Activated naive CD8-positive, alpha-beta T cell (primary cell): ENCODE measurements around the gene LMBRD2.

ENCODE experiments used
- H3K27ac Mint-ChIP-seq: one replicate; pipeline ENCODE4 v1.8.0; 2021; ENCODE audit warnings: mixed read lengths
- H3K27me3 Mint-ChIP-seq: one replicate; pipeline ENCODE4 v1.8.0; 2021; ENCODE audit warnings: mixed read lengths
- H3K36me3 Mint-ChIP-seq: one replicate; pipeline ENCODE4 v1.8.0; 2021; ENCODE audit warnings: mixed read lengths
- H3K4me1 Mint-ChIP-seq: one replicate; pipeline ENCODE4 v1.8.0; 2021; ENCODE audit warnings: low read depth, mixed read lengths
- H3K4me3 Mint-ChIP-seq: one replicate; pipeline ENCODE4 v1.8.0; 2021; ENCODE audit warnings: mild to moderate bottlenecking, mixed read lengths
- H3K9me3 Mint-ChIP-seq: one replicate; pipeline ENCODE4 v1.8.0; 2021; ENCODE audit warnings: low read depth, mixed read lengths

The LMBRD2 gene

GRCh38 chr5:36096486-36096885 is 55.2 kb downstream of the LMBRD2 start:
- Mint-ChIP-seq H3K9me3 (peaks cover 7% of the 10 kb centered on the region), H3K36me3 (peaks cover 8% of the 10 kb centered on the region), H3K4me3 (no peak overlapping the region), H3K4me1 (no peaks in the 10 kb centered on the region), H3K27me3 (no peaks in the 10 kb centered on the region), H3K27ac (no peak overlapping the region)

DNA sequence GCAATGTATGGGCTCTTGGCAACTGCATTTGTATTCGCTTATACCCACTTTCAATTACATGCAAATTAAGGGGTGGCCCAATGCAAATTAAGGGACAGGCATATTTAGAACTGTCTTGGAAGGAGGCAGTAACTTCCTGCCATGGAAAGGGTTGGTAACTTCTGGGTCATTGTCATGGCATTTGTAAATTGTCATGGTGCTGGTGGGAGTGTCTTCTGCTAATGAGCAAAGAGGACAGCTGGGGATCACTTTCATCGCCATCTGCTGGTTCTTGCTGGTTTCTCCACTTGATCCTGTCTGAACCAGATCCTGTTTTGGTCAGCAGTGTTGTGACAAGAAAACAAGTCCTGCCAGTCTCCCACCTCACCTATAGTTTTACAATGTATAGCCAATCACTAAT is 61.7 kb downstream of the LMBRD2 start:
- Mint-ChIP-seq H3K4me3 (no peak overlapping the region), H3K27me3 (peaks cover 8% of the 10 kb centered on the region), H3K9me3 (peaks cover 14% of the 10 kb centered on the region), H3K4me1 (no peaks in the 10 kb centered on the region), H3K36me3 (peaks cover 2% of the 10 kb centered on the region), H3K27ac (no peak overlapping the region)

DNA sequence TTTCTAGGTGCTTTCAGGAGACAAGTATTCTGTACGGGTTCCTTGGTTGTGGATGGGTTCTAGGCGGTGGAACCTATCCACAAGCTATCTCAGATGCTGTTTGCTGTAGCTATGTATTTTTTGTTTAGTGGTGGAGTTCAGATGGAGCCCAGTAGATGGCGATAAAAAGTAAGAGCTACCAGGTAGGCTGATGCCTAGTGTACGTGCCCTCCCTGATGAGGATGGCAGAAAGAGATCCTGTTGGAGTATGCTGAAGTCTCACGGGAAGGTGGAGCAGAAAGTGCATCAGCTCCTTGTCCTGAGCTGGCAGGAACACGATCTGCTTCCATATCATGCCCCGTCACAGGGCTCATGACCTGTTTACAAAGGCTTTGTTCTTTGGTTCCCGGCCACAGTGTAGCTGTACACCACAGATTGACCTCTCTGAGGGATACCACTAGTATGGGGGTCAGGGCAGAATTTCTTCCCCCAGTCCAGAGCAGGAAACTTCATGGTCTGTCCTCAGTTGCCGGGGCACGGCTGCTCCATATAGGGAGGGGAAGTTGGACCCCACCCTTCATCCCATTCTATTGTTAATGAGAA is 72.4 kb downstream of the LMBRD2 start:
- H3K27ac Mint-ChIP-seq = no peak overlapping the region
- H3K9me3 Mint-ChIP-seq = peaks cover 3% of the 10 kb centered on the region
- no peak overlapping the region for H3K4me3 Mint-ChIP-seq
- no peaks in the 10 kb centered on the region for H3K4me1 Mint-ChIP-seq
- H3K36me3 Mint-ChIP-seq = no peaks in the 10 kb centered on the region
- H3K27me3 Mint-ChIP-seq = peaks cover 21% of the 10 kb centered on the region

- Mint-ChIP-seq H3K27ac (no peak overlapping the region), H3K36me3 (no peaks in the 10 kb centered on the region), H3K4me1 (no peaks in the 10 kb centered on the region), H3K27me3 (peaks cover 15% of the 10 kb centered on the region), H3K9me3 (no peaks in the 10 kb centered on the region), H3K4me3 (no peak overlapping the region)
Measured at GRCh38 chr5:36078430-36078829, 73.3 kb downstream of the LMBRD2 start.

DNA sequence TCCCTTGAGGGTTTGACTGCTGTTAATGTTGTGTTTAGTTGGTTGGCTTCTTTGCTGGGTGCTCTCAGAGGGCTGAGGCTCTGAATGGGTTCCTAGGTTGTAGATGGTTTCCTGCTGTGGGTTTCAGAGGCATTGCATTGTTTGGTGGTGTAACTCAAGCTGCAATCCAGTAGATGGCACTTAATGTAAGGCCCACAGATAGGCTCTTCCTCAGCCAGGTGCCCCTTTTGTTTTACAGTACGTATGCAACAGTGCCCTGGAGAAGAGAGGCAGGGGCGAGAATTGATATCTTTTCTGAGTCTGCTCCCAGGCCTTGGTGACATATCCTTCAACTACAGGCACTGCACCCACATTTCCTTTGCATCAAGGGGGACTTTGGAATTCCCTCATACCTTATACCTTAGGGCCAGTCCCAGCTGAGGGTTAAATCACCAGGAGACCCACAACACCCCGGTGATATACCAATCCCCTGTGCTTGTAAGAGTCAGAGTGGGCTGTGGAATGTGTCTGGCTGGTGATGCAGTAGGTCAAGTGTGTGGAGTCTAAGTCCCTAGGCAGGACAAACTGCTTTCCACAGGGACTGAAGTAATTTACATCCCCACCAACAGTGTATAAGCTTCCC is 78.0 kb downstream of the LMBRD2 start:
- H3K4me1 Mint-ChIP-seq = peaks cover 6% of the 10 kb centered on the region
- no peaks in the 10 kb centered on the region for H3K9me3 Mint-ChIP-seq
- peaks cover 7% of the 10 kb centered on the region for H3K27me3 Mint-ChIP-seq
- H3K27ac Mint-ChIP-seq = no peak overlapping the region
- H3K4me3 Mint-ChIP-seq = no peak overlapping the region
- no peaks in the 10 kb centered on the region for H3K36me3 Mint-ChIP-seq

DNA sequence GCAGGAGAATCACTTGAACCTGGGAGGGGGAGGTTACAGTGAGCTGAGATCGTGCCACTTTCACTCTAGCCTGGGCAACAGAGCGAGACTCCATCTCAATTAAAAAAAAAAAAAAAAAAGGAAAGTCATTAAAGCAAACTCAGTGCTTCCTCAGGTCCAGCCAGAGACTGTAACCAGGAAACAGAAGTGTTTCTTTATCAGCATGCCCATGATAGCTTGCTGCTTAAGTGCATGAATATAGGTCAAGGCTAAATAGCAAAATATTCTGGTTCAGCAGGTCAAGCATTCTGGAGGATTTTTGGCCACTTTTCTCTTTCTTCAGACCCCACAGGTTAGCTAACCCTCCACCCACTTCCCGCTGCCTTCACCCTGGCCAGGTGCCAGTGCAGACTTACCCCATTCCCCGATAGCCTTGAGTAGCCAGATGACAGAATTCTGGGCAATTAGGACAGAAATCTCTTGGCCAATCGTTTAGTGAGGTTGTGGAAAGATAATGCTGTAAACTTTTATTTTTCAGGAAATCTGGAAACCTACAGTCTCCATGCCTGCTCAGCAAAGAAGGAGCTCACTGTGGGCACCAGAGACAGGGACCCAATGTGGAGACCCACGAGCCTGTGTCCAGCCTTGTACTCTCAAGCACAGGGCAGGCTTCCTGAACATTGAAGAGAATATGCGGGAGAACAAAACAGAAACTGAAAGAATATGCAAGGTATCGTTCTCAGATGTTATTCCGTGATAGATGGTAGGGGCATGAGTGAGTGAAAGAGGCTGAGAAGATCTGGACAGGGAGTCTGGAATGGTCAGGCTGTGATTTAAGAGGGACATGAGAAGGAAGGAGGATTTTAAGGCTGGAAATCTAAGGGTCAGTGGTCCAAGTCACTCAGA is 80.8 kb downstream of the LMBRD2 start:
- Mint-ChIP-seq H3K27ac (no peak overlapping the region), H3K27me3 (peaks cover 19% of the 10 kb centered on the region), H3K4me1 (peaks cover 10% of the 10 kb centered on the region), H3K4me3 (peak overlapping the region; percentile 48), H3K9me3 (no peaks in the 10 kb centered on the region), H3K36me3 (no peaks in the 10 kb centered on the region)

- peaks cover 21% of the 10 kb centered on the region for H3K27me3 Mint-ChIP-seq
Measured at GRCh38 chr5:36068751-36069281, 82.9 kb downstream of the LMBRD2 start.

DNA sequence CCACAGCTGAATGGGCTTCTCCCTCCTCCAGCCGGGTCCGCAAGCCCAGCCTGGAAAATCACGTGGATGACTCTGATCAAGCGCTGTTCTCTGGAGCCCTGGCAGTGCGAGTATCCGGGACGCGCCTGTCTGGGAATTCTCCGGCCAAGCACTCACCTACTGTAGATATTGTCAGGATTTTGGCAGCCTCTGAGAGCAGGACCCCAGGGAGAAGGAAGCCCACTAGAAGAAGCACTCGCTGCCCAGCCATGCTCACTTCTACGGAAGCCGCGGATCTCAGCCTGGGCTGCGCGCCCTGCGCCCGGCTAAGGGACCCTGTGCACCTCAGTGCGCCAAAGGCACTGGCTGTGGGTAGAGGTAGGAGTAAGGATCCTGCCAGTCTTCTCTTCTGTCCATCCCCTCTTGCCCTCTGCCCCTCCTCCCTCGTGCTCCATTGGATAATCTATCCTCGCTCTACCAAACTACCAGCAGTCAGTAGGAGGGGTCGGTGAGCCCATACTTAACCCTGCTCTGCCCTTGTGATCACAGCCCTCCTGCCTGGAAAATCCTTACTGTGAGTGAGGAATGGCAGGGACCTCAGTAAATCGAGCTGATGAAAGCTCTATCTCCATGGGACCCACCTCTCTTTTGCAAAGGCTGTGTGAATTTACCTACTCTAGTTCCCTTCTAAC is 85.0 kb downstream of the LMBRD2 start, which contains the start of gene UGT3A2:
Gene UGT3A2 (minus strand): TSS at position 343 of the 671 bp plus-strand sequence. CDS start 93 bp downstream, at position 250.
- Mint-ChIP-seq H3K4me1 (peaks cover 10% of the 10 kb centered on the region), H3K4me3 (no peak within 1 kb of the TSS), H3K27ac (no peak within 1 kb of the TSS), H3K9me3 (no peaks in the 10 kb centered on the region), H3K27me3 (peaks cover 21% of the 10 kb centered on the region), H3K36me3 (no peaks in the 10 kb centered on the region)

More at GRCh38 chr5:36068751-36069281, 82.9 kb downstream of the LMBRD2 start:
- Mint-ChIP-seq H3K4me3 (no peak overlapping the region), H3K27ac (no peak overlapping the region), H3K4me1 (peaks cover 10% of the 10 kb centered on the region), H3K9me3 (no peaks in the 10 kb centered on the region), H3K36me3 (no peaks in the 10 kb centered on the region)

GRCh38 chr5:36066001-36066539 is 85.6 kb downstream of the LMBRD2 start:
- Mint-ChIP-seq H3K36me3 (no peaks in the 10 kb centered on the region), H3K27ac (no peak overlapping the region), H3K9me3 (no peaks in the 10 kb centered on the region), H3K4me3 (no peak overlapping the region), H3K27me3 (peaks cover 21% of the 10 kb centered on the region), H3K4me1 (peaks cover 6% of the 10 kb centered on the region)

DNA sequence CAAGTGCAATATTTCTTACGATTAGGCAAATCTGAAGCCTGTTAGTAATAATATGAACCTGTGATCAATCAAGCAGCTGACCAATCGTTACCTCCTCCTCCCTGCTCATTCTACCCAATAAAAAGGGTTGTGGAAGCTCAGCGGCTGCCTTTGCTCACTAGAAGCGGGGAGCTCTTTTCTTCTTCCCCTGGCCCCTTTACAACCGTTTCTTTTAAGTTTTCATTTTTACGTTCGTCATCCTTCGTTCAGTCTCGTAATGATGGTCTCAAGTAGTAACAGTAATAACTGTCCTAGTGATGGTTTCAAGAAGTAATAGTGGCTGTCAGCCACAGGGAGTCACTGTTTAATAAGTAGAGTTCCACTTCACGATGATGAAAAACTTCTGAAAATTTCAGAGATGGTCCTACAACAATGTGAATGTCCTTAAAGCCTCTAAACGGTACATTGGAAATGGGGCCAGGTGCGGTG is 91.2 kb downstream of the LMBRD2 start:
- Mint-ChIP-seq H3K36me3 (no peaks in the 10 kb centered on the region), H3K27me3 (peaks cover 5% of the 10 kb centered on the region), H3K4me1 (peaks cover 3% of the 10 kb centered on the region), H3K27ac (no peak overlapping the region), H3K9me3 (no peaks in the 10 kb centered on the region), H3K4me3 (no peak overlapping the region)

GRCh38 chr5:36059571-36060419 is 91.9 kb downstream of the LMBRD2 start:
- Mint-ChIP-seq H3K4me1 (peaks cover 3% of the 10 kb centered on the region), H3K9me3 (no peaks in the 10 kb centered on the region), H3K27me3 (peaks cover 5% of the 10 kb centered on the region), H3K4me3 (no peak overlapping the region), H3K27ac (no peak overlapping the region), H3K36me3 (no peaks in the 10 kb centered on the region)

DNA sequence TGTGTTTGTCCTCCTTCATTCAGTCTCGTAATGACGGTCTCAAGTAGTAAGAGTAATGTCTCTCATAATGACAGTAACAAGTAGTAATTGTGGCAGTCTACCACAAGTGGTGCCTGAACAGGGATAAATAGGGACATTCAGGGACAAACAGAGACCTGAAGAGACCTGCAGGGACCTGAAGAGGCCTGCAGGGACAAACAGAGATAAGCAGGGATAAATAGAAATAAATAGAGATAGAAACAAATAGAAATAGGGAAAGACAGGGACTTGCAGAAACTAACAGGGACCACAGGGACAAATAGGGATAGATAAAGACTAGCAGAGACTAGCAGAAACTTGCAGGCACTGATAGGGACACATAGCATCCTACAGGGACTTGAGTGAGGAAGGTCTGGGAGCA is 92.9 kb downstream of the LMBRD2 start:
- H3K27me3 Mint-ChIP-seq = peaks cover 3% of the 10 kb centered on the region
- no peak overlapping the region for H3K4me3 Mint-ChIP-seq
- peaks cover 7% of the 10 kb centered on the region for H3K4me1 Mint-ChIP-seq
- no peaks in the 10 kb centered on the region for H3K36me3 Mint-ChIP-seq
- no peak overlapping the region for H3K27ac Mint-ChIP-seq
- no peaks in the 10 kb centered on the region for H3K9me3 Mint-ChIP-seq

DNA sequence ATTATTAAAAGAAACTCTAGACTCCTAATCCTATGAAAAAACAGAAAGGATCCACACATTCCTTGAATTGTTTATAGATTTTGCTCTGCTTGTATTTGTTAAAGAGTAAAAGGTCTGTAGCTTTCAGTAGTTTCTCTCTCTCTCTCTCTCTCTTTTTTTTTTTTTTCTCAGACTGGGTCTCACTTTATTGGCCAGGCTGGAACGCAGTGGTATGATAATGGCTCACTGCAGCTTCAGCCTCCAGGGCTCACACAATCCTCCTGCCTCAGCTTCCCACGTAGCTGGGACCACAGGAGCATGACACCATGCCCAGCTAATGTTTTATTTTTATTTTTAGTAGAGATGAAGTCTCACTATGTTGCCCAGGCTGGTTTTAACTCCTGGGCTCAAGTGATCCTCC is 94.3 kb downstream of the LMBRD2 start:
- H3K27me3 Mint-ChIP-seq = peaks cover 3% of the 10 kb centered on the region
- peaks cover 7% of the 10 kb centered on the region for H3K4me1 Mint-ChIP-seq
- no peaks in the 10 kb centered on the region for H3K9me3 Mint-ChIP-seq
- no peak overlapping the region for H3K27ac Mint-ChIP-seq
- no peaks in the 10 kb centered on the region for H3K36me3 Mint-ChIP-seq
- no peak overlapping the region for H3K4me3 Mint-ChIP-seq

GRCh38 chr5:36056422-36056821 is 95.3 kb downstream of the LMBRD2 start:
- Mint-ChIP-seq H3K27ac (no peak overlapping the region), H3K4me1 (peaks cover 7% of the 10 kb centered on the region), H3K9me3 (no peaks in the 10 kb centered on the region), H3K36me3 (no peaks in the 10 kb centered on the region), H3K4me3 (no peak overlapping the region), H3K27me3 (peaks cover 3% of the 10 kb centered on the region)
